Stimulated activated CD8-positive, alpha-beta memory T cell treated with anti-CD3 and anti-CD28 coated beads, Interleukin-12 subunit alpha, Interleukin-12 subunit beta, amount 100 ng/mL, for 4 hours (primary cell): Measurements from ENCODE around the gene MYCBPAP.
A peak's percentile ranks its signal among the peaks of the same experiment; 100 is the strongest.

Experiments
- DNase-seq: peaks from one replicate; pipeline ENCODE4 v3.0.0-alpha.2; 2020; ENCODE audit warnings: low read depth

MYCBPAP gene

GRCh38 chr17:50538549-50539410, 30.5 kb downstream of the MYCBPAP start:
- DNase-seq, result no peak

- no peak for DNase-seq
Measured at GRCh38 chr17:50539762-50540559, 31.7 kb downstream of the MYCBPAP start.

GRCh38 chr17:50540560-50541401, 32.5 kb downstream of the MYCBPAP start:
- no peak for DNase-seq

GRCh38 chr17:50541402-50541715, 33.1 kb downstream of the MYCBPAP start:
- DNase-seq, result no peak

GRCh38 chr17:50541716-50542688, 33.8 kb downstream of the MYCBPAP start:
- peak; percentile 77 for DNase-seq

GRCh38 chr17:50542795-50543774, 34.8 kb downstream of the MYCBPAP start:
- DNase-seq, result no peak

- no peak for DNase-seq
Measured at GRCh38 chr17:50544516-50544915, 36.3 kb downstream of the MYCBPAP start.

- DNase-seq, result no peak
Measured at GRCh38 chr17:50545311-50545710, 37.1 kb downstream of the MYCBPAP start.

- DNase-seq, result no peak
Measured at GRCh38 chr17:50546701-50547034, 38.4 kb downstream of the MYCBPAP start.

- DNase-seq, result peak; percentile 63
Measured at GRCh38 chr17:50547035-50547735, 38.9 kb downstream of the MYCBPAP start, which contains the start of gene SPATA20. Gene SPATA20 (plus strand): TSS chr17:50547174. CDS start chr17:50547209, 35 bp downstream.

- no peak for DNase-seq
Measured at GRCh38 chr17:50547736-50548083, 39.5 kb downstream of the MYCBPAP start.

GRCh38 chr17:50548831-50549230, 40.6 kb downstream of the MYCBPAP start:
- no peak for DNase-seq

GRCh38 chr17:50549256-50549941, 41.2 kb downstream of the MYCBPAP start:
- no peak for DNase-seq

- no peak for DNase-seq
Measured at GRCh38 chr17:50549969-50550368, 41.7 kb downstream of the MYCBPAP start.

GRCh38 chr17:50550661-50551432, 42.6 kb downstream of the MYCBPAP start:
- no peak for DNase-seq

- DNase-seq, result no peak
Measured at GRCh38 chr17:50551433-50551815, 43.2 kb downstream of the MYCBPAP start.

GRCh38 chr17:50551884-50552283, 43.6 kb downstream of the MYCBPAP start:
- DNase-seq, result no peak

GRCh38 chr17:50554201-50554600, 46.0 kb downstream of the MYCBPAP start:
- DNase-seq, result no peak
